HL-60/S4 treated with retinoic acid at 250 ng/mL for 4 days and 3 days (cell line): ENCODE data around the gene CAMK2A.

Experiments
- in situ Hi-C: fragments of 300-500 bp; cut with MboI; formaldehyde crosslinking; loops from 2 replicates; pipeline ENCODE4 v1.7.0; 2022; ENCODE audit warnings: low sequenced_read_pairs

CAMK2A gene

GRCh38 chr5:150317048-150318003 is 27.8 kb upstream of the CAMK2A start:
- in situ Hi-C loops, result no loop called here

GRCh38 chr5:150316320-150316719 is 26.7 kb upstream of the CAMK2A start:
- in situ Hi-C loops, result no loop called here

DNA sequence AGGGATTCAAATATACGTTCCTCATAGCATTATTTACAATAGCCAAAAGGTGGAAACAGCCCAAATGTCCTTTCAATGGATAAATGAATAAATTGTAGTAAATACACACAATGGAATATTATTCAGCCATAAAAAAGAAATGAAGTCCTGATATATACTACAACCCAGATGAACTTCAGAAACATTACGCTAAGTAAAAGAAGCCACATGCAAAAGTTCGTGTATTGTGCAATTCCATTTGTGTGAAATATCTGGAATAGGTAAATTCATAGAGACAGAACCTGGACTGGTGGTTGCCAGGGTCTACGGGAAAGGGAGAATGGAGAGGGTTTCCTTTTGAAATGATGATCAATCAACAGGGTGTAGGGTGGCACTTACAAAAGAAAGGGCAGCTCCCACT is 25.7 kb upstream of the CAMK2A start:
- in situ Hi-C loops, result no loop called here

DNA sequence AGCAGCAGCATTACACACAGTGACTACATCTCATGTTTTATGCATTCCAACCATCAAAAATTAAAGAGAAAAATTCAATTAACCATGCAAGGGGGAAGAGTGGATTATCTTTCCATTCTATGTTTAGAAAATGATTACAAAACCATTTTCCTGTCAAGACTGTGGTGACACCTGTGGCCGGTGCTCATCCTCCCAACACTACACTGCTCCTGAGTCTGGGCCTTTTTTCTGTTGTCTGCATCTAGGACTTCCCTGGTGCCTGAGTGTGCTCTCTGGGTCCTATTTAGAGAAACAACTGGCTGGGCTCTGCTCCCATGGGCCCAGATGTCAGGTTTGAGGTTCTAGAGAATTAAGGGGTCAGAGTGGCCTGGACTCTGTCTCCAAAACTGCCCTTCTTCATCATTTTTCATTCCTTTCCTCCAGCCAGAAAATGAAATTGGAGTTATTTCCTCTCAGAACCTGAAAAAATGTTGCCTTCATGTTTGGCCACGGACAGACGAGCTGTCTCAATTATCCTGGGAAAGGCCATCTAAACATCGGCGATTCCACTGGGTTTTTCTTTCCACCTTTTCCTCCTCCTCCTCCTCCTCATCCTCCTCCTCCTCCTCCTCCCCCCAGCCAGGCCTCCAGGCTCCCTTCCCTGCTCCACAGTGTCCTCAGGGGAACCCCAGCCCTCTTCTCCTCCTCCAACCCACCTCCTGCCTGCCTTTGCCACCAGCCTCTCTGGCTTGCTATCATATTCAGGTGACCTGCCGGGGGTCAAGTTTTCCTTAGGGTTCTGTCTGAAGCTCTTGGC is 24.5 kb upstream of the CAMK2A start:
- in situ Hi-C loops, result no loop called here

DNA sequence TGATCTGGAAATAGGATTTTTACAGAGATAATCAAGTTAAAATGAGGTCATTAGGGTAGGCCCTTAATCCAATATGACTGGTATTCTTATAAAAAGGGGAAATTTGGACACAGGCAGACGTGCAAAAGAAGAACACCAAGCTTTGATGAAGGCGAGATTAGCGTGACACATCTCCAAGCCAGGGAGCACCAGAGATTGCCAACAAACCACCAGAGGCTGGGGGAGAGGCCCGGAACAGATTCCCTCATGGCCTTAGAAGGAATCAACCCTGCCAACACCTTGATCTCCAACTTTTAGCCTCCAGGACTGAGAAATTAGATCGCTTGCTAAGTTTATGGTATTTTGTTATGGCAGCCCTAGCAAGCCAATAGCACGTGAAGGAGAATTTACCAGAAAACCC is 23.9 kb upstream of the CAMK2A start:
- in situ Hi-C loops, result no loop called here

GRCh38 chr5:150312518-150312917 is 22.9 kb upstream of the CAMK2A start:
- in situ Hi-C loops, result no loop called here

GRCh38 chr5:150311015-150311692 is 21.6 kb upstream of the CAMK2A start:
- in situ Hi-C loops, result no loop called here

GRCh38 chr5:150310246-150310645 is 20.7 kb upstream of the CAMK2A start:
- in situ Hi-C loops, result no loop called here

- in situ Hi-C loops, result no loop called here
Measured at GRCh38 chr5:150309886-150310239, 20.3 kb upstream of the CAMK2A start.

- in situ Hi-C loops, result no loop called here
Measured at GRCh38 chr5:150309101-150309885, 19.7 kb upstream of the CAMK2A start.

GRCh38 chr5:150307617-150308426 is 18.2 kb upstream of the CAMK2A start:
- in situ Hi-C loops, result no loop called here

DNA sequence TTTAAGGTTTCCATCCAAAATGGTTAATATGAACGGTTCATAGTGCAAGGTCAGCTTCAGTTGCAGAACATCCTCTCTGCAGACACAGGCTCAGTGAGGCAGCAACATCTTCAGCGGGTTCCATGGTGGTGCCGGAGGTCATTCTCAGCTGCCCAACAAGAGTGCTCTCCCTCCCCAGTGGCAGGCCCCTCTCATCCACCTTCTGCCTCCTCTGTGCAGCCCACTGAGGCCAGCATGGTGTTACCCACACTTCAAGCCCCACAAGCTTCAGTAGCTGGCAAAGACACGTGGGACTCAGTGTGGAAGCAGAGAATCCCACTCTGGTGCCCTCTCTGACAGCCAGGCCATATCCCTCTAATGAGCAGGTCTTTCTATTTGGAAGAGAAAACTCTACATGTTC is 17.2 kb upstream of the CAMK2A start:
- in situ Hi-C loops, result no loop called here

DNA sequence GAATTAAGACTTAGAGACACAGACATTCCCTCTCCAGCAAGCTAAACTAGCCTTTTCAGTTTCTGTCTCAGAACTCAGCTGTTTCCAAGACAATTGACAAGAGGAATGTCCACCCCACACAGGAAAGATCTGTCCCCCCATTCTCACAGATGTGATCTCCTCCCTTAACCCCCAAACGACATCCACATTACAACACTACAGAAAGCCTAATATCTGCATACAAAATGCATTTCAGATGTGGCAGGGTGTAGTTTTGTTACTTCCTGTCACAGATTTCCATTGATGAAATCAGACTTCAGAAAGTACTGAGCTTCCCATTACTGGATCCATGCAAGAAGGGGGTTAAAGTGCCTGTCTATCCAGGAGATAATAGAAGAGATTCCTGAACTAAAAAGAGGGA is 16.0 kb upstream of the CAMK2A start:
- in situ Hi-C loops, result no loop called here

DNA sequence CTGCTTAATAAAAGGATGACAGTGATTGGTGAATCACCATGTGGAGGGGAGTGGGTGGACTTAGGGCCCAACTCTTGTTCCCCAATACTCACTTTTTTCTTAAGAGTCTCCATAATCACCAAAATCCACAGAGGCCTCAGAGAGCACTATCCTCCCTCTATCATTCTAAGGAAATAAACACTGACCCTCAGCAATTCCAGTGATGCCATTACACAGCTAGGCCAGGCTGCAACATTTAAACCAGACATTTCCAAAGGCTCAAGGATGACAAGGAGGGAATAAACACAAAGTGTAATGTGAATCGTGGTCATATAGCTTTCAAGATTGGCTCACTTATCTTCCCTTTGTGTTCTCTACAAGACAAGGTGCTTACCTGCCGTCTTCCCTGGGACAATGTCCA is 15.5 kb upstream of the CAMK2A start:
- in situ Hi-C loops, result no loop called here

- in situ Hi-C loops, result no loop called here
Measured at GRCh38 chr5:150304481-150305081, 15.0 kb upstream of the CAMK2A start.

GRCh38 chr5:150303660-150304386 is 14.2 kb upstream of the CAMK2A start:
- in situ Hi-C loops, result no loop called here

DNA sequence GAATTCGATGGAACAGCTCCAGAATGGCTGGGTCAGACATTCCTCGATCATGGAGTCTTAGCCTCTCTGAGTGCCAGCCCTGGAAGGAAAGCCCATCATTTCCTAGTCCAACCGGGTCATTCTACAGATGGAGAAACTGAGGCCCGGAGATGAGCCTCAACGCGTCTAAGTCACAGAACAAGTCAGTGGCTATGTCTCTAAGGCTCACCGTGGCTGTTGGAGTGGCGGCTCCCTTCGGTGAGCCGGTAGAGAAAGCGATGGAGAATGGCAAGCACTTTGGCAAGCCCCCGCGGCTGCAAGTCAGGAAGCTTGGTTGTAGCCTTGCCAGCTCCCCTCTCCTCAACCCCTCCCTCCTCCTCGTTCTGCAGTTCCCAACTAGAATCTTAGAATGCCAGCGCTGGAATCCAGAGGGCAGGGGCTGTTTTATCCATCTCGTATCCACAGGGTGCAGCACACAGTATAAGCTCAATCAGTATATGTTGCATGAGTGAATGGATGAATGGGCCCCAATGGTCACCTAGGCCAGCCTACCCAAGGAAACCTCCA is 13.6 kb upstream of the CAMK2A start:
- in situ Hi-C loops, result no loop called here

DNA sequence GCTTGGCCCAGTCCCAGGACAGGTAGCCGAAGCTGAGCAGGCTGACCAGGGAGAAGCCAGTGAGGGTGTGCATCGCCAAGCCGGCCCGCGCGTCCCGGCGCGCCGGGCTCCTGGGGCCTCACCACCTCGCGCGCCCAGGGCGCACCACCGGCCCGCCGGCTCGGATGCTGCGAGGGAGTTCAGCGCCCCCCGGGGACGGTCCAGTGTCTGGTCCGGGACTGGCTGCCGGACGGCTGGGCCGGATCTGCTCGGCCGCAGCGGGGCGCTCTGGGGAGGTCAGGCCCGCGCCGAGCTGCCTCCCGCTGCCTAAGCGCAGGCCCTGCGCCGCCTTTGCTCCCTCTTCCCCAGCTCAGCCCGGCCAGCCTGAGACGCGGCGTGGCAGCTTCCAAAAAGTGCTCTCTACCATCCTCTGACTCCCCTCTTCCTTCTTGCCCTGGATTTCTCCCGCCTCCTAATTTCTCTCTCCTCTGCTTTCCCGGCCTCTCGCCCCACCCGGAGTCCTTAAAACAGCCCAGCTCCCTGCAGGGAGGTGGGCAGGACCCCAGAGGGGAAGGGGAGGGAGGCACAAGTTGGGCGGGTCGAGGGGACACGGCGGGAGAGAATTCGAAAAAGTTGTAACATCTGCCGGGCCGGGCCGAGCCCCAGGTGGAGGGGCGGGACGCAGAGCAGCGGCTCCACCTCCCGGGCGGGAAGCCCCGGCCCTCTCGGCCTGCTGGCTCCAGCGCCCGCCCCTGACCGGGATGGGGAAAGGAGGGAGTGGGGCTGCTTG is 12.9 kb upstream of the CAMK2A start, which contains the start of gene ARSI:
Gene ARSI (minus strand): TSS at position 605 of the 769 bp plus-strand sequence. CDS start 532 bp downstream, at position 73.
- in situ Hi-C loops, result no loop called here
